Activated CD4-positive, alpha-beta T cell treated with anti-CD3 and anti-CD28 coated beads for 4 hours (primary cell): Measurements from ENCODE around the gene SAYSD1.

Experiments
- DNase-seq, 2 donors: peaks; one replicate each; pipeline ENCODE4 v3.0.0-alpha.2; 2020

The SAYSD1 gene

DNA sequence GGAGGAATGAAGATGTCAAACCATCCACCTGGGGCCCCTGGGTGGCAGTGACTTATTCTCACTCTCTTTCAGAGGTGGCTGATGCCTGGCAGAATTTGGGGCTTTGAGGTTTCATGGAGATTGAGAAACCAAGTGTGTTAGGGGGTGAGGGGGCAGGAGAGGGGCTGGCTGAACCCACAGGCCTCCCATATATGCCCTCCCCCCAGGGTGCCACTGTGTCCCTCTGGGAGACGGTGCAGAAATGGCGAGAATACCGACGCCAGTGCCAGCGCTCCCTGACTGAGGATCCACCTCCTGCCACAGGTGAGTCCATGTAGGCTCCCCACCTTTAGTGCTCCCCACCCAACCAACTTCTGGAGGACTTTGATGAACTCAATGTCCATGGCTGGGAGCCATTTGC, 58.8 kb downstream of the SAYSD1 start:
- DNase-seq, result no peak

- DNase-seq, result no peak
Measured at GRCh38 chr6:39055661-39056060, 59.3 kb downstream of the SAYSD1 start.

GRCh38 chr6:39054577-39055142, 60.3 kb downstream of the SAYSD1 start:
- no peak for DNase-seq
